ENCODE results near the gene URB1. TPM values are rescaled to one million over a fixed set of nuclear protein-coding genes. Genes with fewer than 3 reads are reported as not detected.

URB1 gene
- total and polyA plus RNA-seq, 2 of the 8 experiments (the other 6 are each of a cell fraction or from before 2014, with no cell fraction given): 8.1 to 28.9 TPM

DNA sequence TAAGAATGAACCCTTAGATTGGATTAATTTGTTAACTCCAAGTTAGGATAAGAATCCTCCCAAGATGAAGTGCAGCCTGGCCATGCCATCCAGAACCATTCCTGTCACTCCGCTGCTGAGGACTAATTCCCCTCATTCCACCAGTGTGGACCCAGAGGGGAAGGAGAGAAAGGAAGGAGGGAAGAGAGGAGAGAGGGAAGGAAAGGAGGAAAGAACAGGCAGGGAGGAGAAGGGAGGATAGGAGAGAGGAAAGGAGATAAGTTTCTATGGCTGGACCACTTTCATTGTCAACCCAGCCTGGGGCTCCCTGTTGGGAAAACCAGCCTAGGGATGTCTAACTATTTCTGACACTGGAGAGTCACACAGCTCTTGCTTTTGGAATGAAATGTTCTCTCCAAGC is 89.4 kb downstream of the URB1 start:
- H3K56ac ChIP-seq (replicated peaks; ENCODE audit: insufficient read length, low read depth, low read length): no peak overlapping the region
- H4K8ac ChIP-seq (ENCODE audit: extremely low read depth, insufficient read depth, low read length): no peak overlapping the region
- no peak overlapping the region for H3K18ac ChIP-seq (ENCODE audit: extremely low read depth, low read length)
- H2BK120ac ChIP-seq (replicated peaks; ENCODE audit: low read depth, low read length): no peak overlapping the region
- FAIRE-seq: no peak
- H2AK5ac ChIP-seq (ENCODE audit: low read depth, low read length): no peak overlapping the region
- H3K79me2 ChIP-seq (ENCODE audit: control insufficient read depth in 1 of 2, insufficient read depth in 2 of 2, low read length in 2 of 2): no peaks in the 10 kb centered on the region
- H3K9ac ChIP-seq (replicated peaks in 1 of 4; ENCODE audit: extremely low read depth in 1 of 4, low read depth in 3 of 4, low read length in 3 of 4): no peak overlapping the region
- peaks cover 2 to 6% of the 10 kb centered on the region in 2 experiments for H4K20me1 ChIP-seq (replicated peaks in 1 of 2; ENCODE audit: control insufficient read depth in 1 of 2, insufficient read depth in 2 of 2, low read length in 2 of 2)
- peaks cover 0 to 7% (median 4%) of the 10 kb centered on the region in 4 experiments; a peak in 5 of 7 replicates for H3K4me1 ChIP-seq (replicated peaks in 1 of 4; ENCODE audit: control insufficient read depth in 3 of 4, insufficient read depth in 4 of 4, low read length in 3 of 4)
- no peaks in the 10 kb centered on the region; the same call in 1 of the 2 replicates for H3K23me2 ChIP-seq (ENCODE audit: low read depth, low read length)
- ChIA-PET POLR2A (ENCODE audit: partially characterized antibody) (no interaction called here), CTCF (ENCODE audit: partially characterized antibody) (interaction anchor here (1.1 kb wide), 1 partner anchor 32 kb away, joined by 3 read pairs; no protein-coding TSS in a partner anchor)
- H2BK12ac ChIP-seq (ENCODE audit: low read depth, low read length): no peak overlapping the region
- no peak overlapping the region for H3K27ac ChIP-seq (ENCODE audit: low read depth, low read length)
- H3K36me3 ChIP-seq (ENCODE audit: control insufficient read depth in 2 of 4, insufficient read depth in 4 of 4, low read length in 3 of 4): peaks cover 0 to 3% (median 0%) of the 10 kb centered on the region in 4 experiments; a peak in 1 of 8 replicates
- H2BK5ac ChIP-seq (ENCODE audit: low read depth, low read length): no peak overlapping the region
- no peak overlapping the region for H3K4me2 ChIP-seq (ENCODE audit: insufficient read depth in 1 of 2, low read depth in 2 of 2, low read length in 2 of 2)
- no peak overlapping the region for H3K4me3 ChIP-seq (ENCODE audit: extremely low read depth in 1 of 4, insufficient read depth in 2 of 4, low read depth in 3 of 4, low read length in 4 of 4)
- H3K9me3 ChIP-seq (ENCODE audit: insufficient read depth in 2 of 2, low read depth in 1 of 2, low read length in 1 of 2): peaks cover 0 to 3% of the 10 kb centered on the region in 2 experiments; a peak in 1 of 4 replicates
- no peak overlapping the region for H3K4ac ChIP-seq (replicated peaks; ENCODE audit: insufficient read length, low read depth, low read length)
- H3K14ac ChIP-seq (ENCODE audit: insufficient read length): no peak overlapping the region
- WGBS, 2 experiments (ENCODE audit: extremely low coverage in 1 of 2, insufficient coverage in 1 of 2, insufficient read length in 1 of 2, insufficient replicate concordance in 2 of 2, low coverage in 1 of 2, low lambda C conversion rate in 2 of 2, missing lambda C conversion rate in 1 of 2): 100% methylated on average over 1 of the region's 1 CpG; no CpG with 5 or more reads in 1 of the 2 experiments
- no peak for DNase-seq (ENCODE audit: low read depth in 1 of 2, low spot score in 2 of 2)
- H4K91ac ChIP-seq (replicated peaks; ENCODE audit: insufficient read length, low read length): no peak overlapping the region
- H2AFZ ChIP-seq (ENCODE audit: low read length): no peak overlapping the region
- H2BK20ac ChIP-seq (ENCODE audit: low read length): no peak overlapping the region
- no peaks in the 10 kb centered on the region for H3K79me1 ChIP-seq (ENCODE audit: low read depth, low read length)
- no peak overlapping the region for H4K5ac ChIP-seq (ENCODE audit: insufficient read length, low read depth, low read length)
- no peak overlapping the region for H2BK15ac ChIP-seq (ENCODE audit: low read length)
- H3K27me3 ChIP-seq (replicated peaks in 1 of 4; ENCODE audit: control insufficient read depth in 3 of 4, extremely low read depth in 1 of 4, insufficient read depth in 3 of 4, low read length in 3 of 4): no peaks in the 10 kb centered on the region
- no peak overlapping the region for H3K23ac ChIP-seq (ENCODE audit: insufficient read length)
- TF ChIP-seq GTF2F1 (IDR thresholded peaks at IDR 0.05; ENCODE audit: borderline replicate concordance, low read depth, low read length) (no peak), TBP (IDR thresholded peaks at IDR 0.05; ENCODE audit: low read depth, low read length) (no peak), HDAC6 (IDR thresholded peaks at IDR 0.05; ENCODE audit: low read depth, low read length) (no peak), CBX8 (IDR thresholded peaks at IDR 0.05; ENCODE audit: borderline replicate concordance, low read depth, low read length) (no peak), EZH2 (IDR thresholded peaks at IDR 0.05; ENCODE audit: low read depth, low read length, severe bottlenecking) (no peak), CHD1 (IDR thresholded peaks at IDR 0.05; ENCODE audit: low read depth, low read length) (no peak), RFX5 (IDR thresholded peaks at IDR 0.05; ENCODE audit: borderline replicate concordance, low read depth, low read length) (no peak), YY1 (IDR thresholded peaks at IDR 0.05; ENCODE audit: low read depth, low read length) (no peak), ATF2 (IDR thresholded peaks at IDR 0.05; ENCODE audit: low read length) (no peak), EGR1 (IDR thresholded peaks at IDR 0.05; ENCODE audit: borderline replicate concordance, low read depth, low read length) (no peak), EP300 (IDR thresholded peaks at IDR 0.05; ENCODE audit: borderline replicate concordance in 1 of 2, low read depth in 2 of 2, low read length in 2 of 2) (no peak), RAD21 (IDR thresholded peaks at IDR 0.05 in 1 of 2, conservative IDR thresholded peaks at IDR 0.05 in 1 of 2; ENCODE audit: low read depth in 2 of 2, low read length in 2 of 2) (no peak)
